Stomach (tissue), 19 donors: ENCODE measurements around the gene ITGA3. TPM values are rescaled to one million over a fixed set of nuclear protein-coding genes. Genes with fewer than 3 reads are reported as not detected.

Experiments used
- DNase-seq, 2 donors: peaks; one replicate each; pipeline versions ENCODE4 v3.0.0 to v3.0.0-alpha.2; 2013 to 2019
- H3K27ac ChIP-seq, 5 donors: fragments of 200-600 bp in 4 of 5; sonication (generic) in 4 of 5; one replicate each; pipeline ENCODE4 v1.5.1; 2013 to 2019; ENCODE audit warnings: mild to moderate bottlenecking in 1 of 5, moderate library complexity in 1 of 5
- H3K27me3 ChIP-seq, 3 donors: fragments of 200-600 bp; sonication (generic); one replicate each; pipeline ENCODE4 v1.5.1; 2017 to 2019; ENCODE audit warnings: mixed run types in 1 of 3
- H3K36me3 ChIP-seq, 4 donors: fragments of 200-600 bp; sonication (generic); 1 replicate in 3 of 4; 2 replicates in 1 of 4; pipeline ENCODE4 v1.5.1; 2016 to 2019
- H3K4me1 ChIP-seq, 4 donors: fragments of 200-600 bp; sonication (generic); one replicate each; pipeline ENCODE4 v1.5.1; 2016 to 2019
- H3K4me3 ChIP-seq, 4 donors: fragments of 200-600 bp; sonication (generic) in 3 of 4; one replicate each; pipeline ENCODE4 v1.5.1; 2016 to 2019; ENCODE audit warnings: mild to moderate bottlenecking in 1 of 4
- H3K9me3 ChIP-seq, 4 donors: fragments of 200-600 bp; sonication (generic); one replicate each; pipeline ENCODE4 v1.5.1; 2016 to 2019
- CTCF ChIP-seq, 7 experiments: fragments of 450-650 bp in 4 of 7; fragments of 200-600 bp in 3 of 7; sonication (generic) in 3 of 7; IDR thresholded peaks; one replicate each; pipeline ENCODE4 v1.5.1; 2016 to 2019; ENCODE audit warnings: antibody characterized with exemption in 7 of 7, control low read depth in 2 of 7, mild to moderate bottlenecking in 1 of 7
- EP300 ChIP-seq: sonication (generic); formaldehyde crosslinking; IDR thresholded peaks from one replicate; pipeline ENCODE4 v1.6.1; 2017; ENCODE audit warnings: antibody characterized with exemption
- POLR2A ChIP-seq, 4 donors: fragments of 450-650 bp; IDR thresholded peaks; one replicate each; pipeline ENCODE4 v1.6.1; 2016; ENCODE audit warnings: antibody characterized with exemption in 4 of 4, control low read depth in 2 of 4, mild to moderate bottlenecking in 1 of 4, moderate library complexity in 1 of 4
- POLR2AphosphoS5 ChIP-seq, 3 donors: sonication (generic); formaldehyde crosslinking; IDR thresholded peaks; one replicate each; pipeline ENCODE4 v1.6.1; 2016; ENCODE audit warnings: antibody characterized with exemption in 3 of 3
- WGBS, 5 donors: extraction: QIAGEN DNeasy Blood & Tissue Kit in 3 of 5; methylation state at CpG; one replicate each; pipeline versions ENCODE4 v1.1.5 to v1.1.7; 2013 to 2018; 5-methylcytosine and 5-hydroxymethylcytosine counted together
- intact Hi-C: fragments of 100-400 bp; cut with DNase I; formaldehyde crosslinking; loops from one replicate; pipeline ENCODE4 v1.15.1; 2023; ENCODE audit warnings: low total_unique reads
- long read RNA-seq, 10 donors: transcript quantifications; one replicate each; lab custom pipeline, GENCODE V29; 2026
- polyA plus RNA-seq, 3 donors: library from polyadenylated mRNA; stranded (reverse); fragments of 200-250 nt; gene quantifications; one replicate each; pipeline ENCODE4 v1.2.3, GENCODE V29; 2013
- total RNA-seq, 5 donors: library from RNA; depleted of rRNA; stranded (reverse); fragments of >200 nt; gene quantifications; one replicate each; pipeline versions ENCODE4 v1.1.0 to v1.2.3, GENCODE V29; 2014 to 2016
- donor health status: healthy with polysubstance abuse.
- donor health status: Bipolar disorder and iron deficiency.
- donor health status: healthy.

Gene ITGA3
- total RNA-seq: 100 to 1,000 TPM in 4 of 5 donors, 10 to 100 TPM in 1; 33.6 to 698 (median 193) TPM
- polyA plus RNA-seq: 10 to 100 TPM in 2 of 3 donors, 1 to 10 TPM in 1; 6.9 to 37.5 (median 29.5) TPM
- long read RNA-seq, donor 1, partial matches to known transcripts: 0 of 3 reads
- long read RNA-seq, donor 1, other reads (novel, unspliced or antisense): 0 of 3 reads
- long read RNA-seq, donor 2, partial matches to known transcripts: 0 of 4 reads
- long read RNA-seq, donor 2, other reads (novel, unspliced or antisense): 0 of 4 reads
- long read RNA-seq, donor 3: 0 reads
- long read RNA-seq, donor 4: 0 reads
- long read RNA-seq, donor 5, partial matches to known transcripts: 0 of 1 reads
- long read RNA-seq, donor 5, other reads (novel, unspliced or antisense): 0 of 1 reads
- long read RNA-seq, donor 6, transcript ITGA3-208 (3 exons, 3,055 nt): major isoform, 6 of 10 reads
- long read RNA-seq, donor 6, partial matches to known transcripts: 0 of 10 reads
- long read RNA-seq, donor 6, other reads (novel, unspliced or antisense): 0 of 10 reads
- long read RNA-seq, donor 7, partial matches to known transcripts: 8 of 11 reads
- long read RNA-seq, donor 7, other reads (novel, unspliced or antisense): 0 of 11 reads
- long read RNA-seq, donor 8, partial matches to known transcripts: 9 of 11 reads
- long read RNA-seq, donor 8, other reads (novel, unspliced or antisense): 0 of 11 reads
- long read RNA-seq, donor 9, partial matches to known transcripts: 2,854 of 2,981 reads
- long read RNA-seq, donor 9, other reads (novel, unspliced or antisense): 125 of 2,981 reads
- long read RNA-seq, donor 10, partial matches to known transcripts: 0 of 1 reads
- long read RNA-seq, donor 10, other reads (novel, unspliced or antisense): 0 of 1 reads

GRCh38 chr17:50055426-50056216, at the start of gene ITGA3:
Gene ITGA3 (plus strand): TSS chr17:50056110. CDS start chr17:50056440, 330 bp downstream.
- 0 to 1% (median 0%) methylated on average over 44 to 65 of the region's 65 CpGs for WGBS, 5 donors
- peaks cover 81 to 98% (median 93%) of the 10 kb centered on the region in 4 donors for H3K4me1 ChIP-seq
- TF ChIP-seq POLR2A (IDR thresholded peaks at IDR 0.05) (no peak), POLR2AphosphoS5 (IDR thresholded peaks at IDR 0.05) (peak; percentile 55 to 67 (median 56))
- H3K36me3 ChIP-seq: no peaks in the 10 kb centered on the region
- peaks cover 0 to 12% (median 0%) of the 10 kb centered on the region in 3 donors for H3K27me3 ChIP-seq
- H3K27ac ChIP-seq: peak within 1 kb of the TSS; percentile 92 to 97 (median 96)
- H3K9me3 ChIP-seq: no peaks in the 10 kb centered on the region
- peak within 1 kb of the TSS; percentile 76 to 86 (median 84) for H3K4me3 ChIP-seq
- intact Hi-C loops: no loop called here
- peak; percentile 89 to 93 for DNase-seq

GRCh38 chr17:50009282-50009681, 46.6 kb upstream of the ITGA3 start:
- 45 to 87% (median 85%) methylated on average over 2 of the region's 2 CpGs for WGBS, 5 donors
- intact Hi-C loops: no loop called here
- no peaks in the 10 kb centered on the region for H3K4me1 ChIP-seq
- H3K27ac ChIP-seq: no peak overlapping the region
- peaks cover 0 to 47% (median 0%) of the 10 kb centered on the region in 3 donors for H3K27me3 ChIP-seq
- no peak overlapping the region for H3K4me3 ChIP-seq
- no peak for TF ChIP-seq POLR2A (IDR thresholded peaks at IDR 0.05)
- TF ChIP-seq EP300: no peak
- TF ChIP-seq CTCF (IDR thresholded peaks at IDR 0.05): no peak
- TF ChIP-seq POLR2AphosphoS5 (IDR thresholded peaks at IDR 0.05): no peak
- peaks cover 0 to 34% (median 23%) of the 10 kb centered on the region in 4 donors for H3K9me3 ChIP-seq
- no peaks in the 10 kb centered on the region for H3K36me3 ChIP-seq
- no peak for DNase-seq

- Histone ChIP-seq H3K4me1 (no peaks in the 10 kb centered on the region), H3K27ac (no peak overlapping the region), H3K9me3 (peaks cover 0 to 40% (median 27%) of the 10 kb centered on the region in 4 donors), H3K4me3 (no peak overlapping the region), H3K36me3 (no peaks in the 10 kb centered on the region), H3K27me3 (peaks cover 0 to 22% (median 0%) of the 10 kb centered on the region in 3 donors)
- WGBS, 5 donors: 58 to 100% (median 79%) methylated on average over 2 of the region's 2 CpGs
- intact Hi-C loops: no loop called here
- peak in 1 of 2 donors; percentile 0 for DNase-seq
- TF ChIP-seq CTCF (IDR thresholded peaks at IDR 0.05): no peak
- no peak for TF ChIP-seq POLR2AphosphoS5 (IDR thresholded peaks at IDR 0.05)
- TF ChIP-seq EP300: no peak
- TF ChIP-seq POLR2A (IDR thresholded peaks at IDR 0.05): no peak
Measured at GRCh38 chr17:50013079-50013478, 42.8 kb upstream of the ITGA3 start.

- TF ChIP-seq EP300 (no peak), CTCF (IDR thresholded peaks at IDR 0.05) (no peak), POLR2AphosphoS5 (IDR thresholded peaks at IDR 0.05) (no peak), POLR2A (IDR thresholded peaks at IDR 0.05) (no peak)
- H3K36me3 ChIP-seq: no peaks in the 10 kb centered on the region
- H3K4me1 ChIP-seq: no peaks in the 10 kb centered on the region
- DNase-seq: peak in 1 of 2 donors; percentile 8
- intact Hi-C loops: no loop called here
- H3K4me3 ChIP-seq: no peak overlapping the region
- 5 to 49% (median 32%) methylated on average over 1 of the region's 1 CpG for WGBS, 5 donors
- H3K27me3 ChIP-seq: peaks cover 0 to 20% (median 0%) of the 10 kb centered on the region in 3 donors
- peaks cover 0 to 30% (median 19%) of the 10 kb centered on the region in 4 donors for H3K9me3 ChIP-seq
- no peak overlapping the region for H3K27ac ChIP-seq
Measured at GRCh38 chr17:50014471-50015088, 41.3 kb upstream of the ITGA3 start.
